Neural progenitor cell (in vitro differentiated cells): ENCODE results near the gene CXCL12. TPM values are rescaled to one million over a fixed set of nuclear protein-coding genes. Genes with fewer than 3 reads are reported as not detected.

Experiments used
- DNase-seq: peaks from one replicate; pipeline ENCODE4 v3.0.0-alpha.2; 2016; ENCODE audit warnings: low spot score
- H2AFZ ChIP-seq: fragments of 200-600 bp; sonication (generic); replicated peaks from 2 replicates; pipeline ENCODE4 v1.6.1; 2016; ENCODE audit warnings: antibody characterized with exemption
- H3F3A ChIP-seq: fragments of 200-600 bp; sonication (generic); 2 replicates; pipeline ENCODE4 v1.6.1; 2016; ENCODE audit warnings: antibody characterized with exemption, low read depth
- H3K27ac ChIP-seq: fragments of 200-600 bp; sonication (generic); 2 replicates; pipeline ENCODE4 v1.5.1; 2016; ENCODE audit warnings: mild to moderate bottlenecking
- H3K27me3 ChIP-seq: fragments of 200-600 bp; sonication (generic); 2 replicates; pipeline ENCODE4 v1.6.1; 2016; ENCODE audit warnings: mild to moderate bottlenecking, moderate library complexity
- H3K36me3 ChIP-seq: fragments of 200-600 bp; sonication (generic); 2 replicates; pipeline ENCODE4 v1.5.1; 2016
- H3K4me1 ChIP-seq: fragments of 200-600 bp; sonication (generic); 2 replicates; pipeline ENCODE4 v1.6.1; 2016; ENCODE audit warnings: mixed run types
- H3K4me2 ChIP-seq: fragments of 200-600 bp; sonication (generic); 2 replicates; pipeline ENCODE4 v1.6.1; 2016
- H3K4me3 ChIP-seq: fragments of 200-600 bp; sonication (generic); 2 replicates; pipeline ENCODE4 v1.5.1; 2016
- H3K79me2 ChIP-seq: fragments of 200-600 bp; sonication (generic); 2 replicates; pipeline ENCODE4 v1.6.1; 2016; ENCODE audit warnings: low read depth
- H3K9ac ChIP-seq: fragments of 200-600 bp; sonication (generic); 2 replicates; pipeline ENCODE4 v1.6.1; 2016
- H3K9me3 ChIP-seq: fragments of 200-600 bp; sonication (generic); 2 replicates; pipeline ENCODE4 v1.5.1; 2016; ENCODE audit warnings: low read depth
- H4K20me1 ChIP-seq: fragments of 200-600 bp; sonication (generic); 2 replicates; pipeline ENCODE4 v1.6.1; 2016; ENCODE audit warnings: low read depth
- H3K27ac Mint-ChIP-seq: 3 replicates; pipeline ENCODE4 v1.8.0; 2021; ENCODE audit warnings: mixed read lengths
- H3K27me3 Mint-ChIP-seq: 2 replicates; pipeline ENCODE4 v1.8.0; 2022; ENCODE audit warnings: low read depth, mild to moderate bottlenecking, inconsistent platforms, moderate library complexity, mixed read lengths; ENCODE audit not compliant: insufficient read depth
- H3K36me3 Mint-ChIP-seq: 3 replicates; pipeline ENCODE4 v1.8.0; 2021; ENCODE audit warnings: mixed read lengths
- H3K4me1 Mint-ChIP-seq: 3 replicates; pipeline ENCODE4 v1.8.0; 2021; ENCODE audit warnings: mixed read lengths
- H3K4me3 Mint-ChIP-seq: 3 replicates; pipeline ENCODE4 v1.8.0; 2021; ENCODE audit warnings: mild to moderate bottlenecking, moderate library complexity, mixed read lengths
- H3K9me3 Mint-ChIP-seq: 3 replicates; pipeline ENCODE4 v1.8.0; 2020; ENCODE audit warnings: mixed read lengths
- CTCF ChIP-seq: fragments of 200-600 bp; sonication (generic); IDR thresholded peaks from 2 replicates; pipeline ENCODE4 v1.5.1; 2017; ENCODE audit warnings: antibody characterized with exemption, mild to moderate bottlenecking
- EZH2 ChIP-seq: fragments of 200-600 bp; sonication (generic); IDR thresholded peaks from 2 replicates; pipeline ENCODE4 v1.6.1; 2017; ENCODE audit warnings: antibody characterized with exemption, mild to moderate bottlenecking, moderate library complexity
- EZH2phosphoT487 ChIP-seq: fragments of 200-600 bp; sonication (generic); IDR thresholded peaks from 2 replicates; pipeline ENCODE4 v1.6.1; 2017; ENCODE audit warnings: antibody characterized with exemption
- total RNA-seq: library from RNA; depleted of rRNA; stranded (reverse); fragments of >200 nt; gene quantifications from 2 replicates; pipeline ENCODE4 v1.2.3, GENCODE V29; 2015; ENCODE audit warnings: low replicate concordance

CXCL12 gene
- total RNA-seq, 1 donor from 2014 or later = 0.09 TPM

- no peaks in the 10 kb centered on the region for H3K36me3 Mint-ChIP-seq
- Histone ChIP-seq H3K4me2 (no peak overlapping the region), H3K9ac (no peak overlapping the region), H3K27ac (no peak overlapping the region), H3K36me3 (no peaks in the 10 kb centered on the region), H2AFZ (no peak overlapping the region), H3K4me1 (peaks cover 28% of the 10 kb centered on the region), H4K20me1 (no peaks in the 10 kb centered on the region), H3K79me2 (no peaks in the 10 kb centered on the region), H3K9me3 (no peaks in the 10 kb centered on the region), H3K4me3 (no peak overlapping the region), H3K27me3 (no peaks in the 10 kb centered on the region), H3F3A (peaks cover 4% of the 10 kb centered on the region)
- no peak for DNase-seq
- peaks cover 15% of the 10 kb centered on the region for H3K4me1 Mint-ChIP-seq
- no peak for TF ChIP-seq EZH2phosphoT487
- TF ChIP-seq EZH2 = no peak
- no peak for TF ChIP-seq CTCF
- no peak overlapping the region for H3K4me3 Mint-ChIP-seq
- peaks cover 5% of the 10 kb centered on the region for H3K27me3 Mint-ChIP-seq
- no peak overlapping the region for H3K27ac Mint-ChIP-seq
- peaks cover 1% of the 10 kb centered on the region for H3K9me3 Mint-ChIP-seq
These were observed 11.4 kb downstream of the CXCL12 start for GRCh38 chr10:44373341-44373995.

- no peak overlapping the region for H3K27ac ChIP-seq
- H3K36me3 ChIP-seq = no peaks in the 10 kb centered on the region
- H3K9ac ChIP-seq = no peak overlapping the region
- no peaks in the 10 kb centered on the region for H3K9me3 ChIP-seq
- H3K4me1 ChIP-seq = peaks cover 22% of the 10 kb centered on the region
- Mint-ChIP-seq H3K9me3 (peaks cover 1% of the 10 kb centered on the region), H3K27ac (no peak overlapping the region), H3K36me3 (no peaks in the 10 kb centered on the region), H3K4me3 (no peak overlapping the region), H3K4me1 (peaks cover 10% of the 10 kb centered on the region), H3K27me3 (peaks cover 5% of the 10 kb centered on the region)
- no peaks in the 10 kb centered on the region for H4K20me1 ChIP-seq
- no peak overlapping the region for H3K4me2 ChIP-seq
- H2AFZ ChIP-seq = no peak overlapping the region
- DNase-seq = no peak
- no peaks in the 10 kb centered on the region for H3K27me3 ChIP-seq
- peaks cover 4% of the 10 kb centered on the region for H3F3A ChIP-seq
- no peak overlapping the region for H3K4me3 ChIP-seq
- no peaks in the 10 kb centered on the region for H3K79me2 ChIP-seq
- no peak for TF ChIP-seq EZH2phosphoT487
- TF ChIP-seq EZH2 = no peak
- TF ChIP-seq CTCF = no peak
These were observed 12.7 kb downstream of the CXCL12 start for GRCh38 chr10:44372181-44372580.

- H3K9me3 ChIP-seq = no peaks in the 10 kb centered on the region
- Mint-ChIP-seq H3K36me3 (no peaks in the 10 kb centered on the region), H3K4me1 (peaks cover 10% of the 10 kb centered on the region), H3K27ac (no peak overlapping the region), H3K4me3 (peak overlapping the region; percentile 18), H3K9me3 (peaks cover 1% of the 10 kb centered on the region), H3K27me3 (peaks cover 3% of the 10 kb centered on the region)
- H3K9ac ChIP-seq = no peak overlapping the region
- no peaks in the 10 kb centered on the region for H3K79me2 ChIP-seq
- peak overlapping the region; percentile 23 for H2AFZ ChIP-seq
- H3K4me1 ChIP-seq = peaks cover 22% of the 10 kb centered on the region
- DNase-seq = peak; percentile 38
- H3K27me3 ChIP-seq = no peaks in the 10 kb centered on the region
- H3F3A ChIP-seq = peaks cover 4% of the 10 kb centered on the region
- H4K20me1 ChIP-seq = no peaks in the 10 kb centered on the region
- no peak for TF ChIP-seq EZH2
- TF ChIP-seq EZH2phosphoT487 = no peak
- TF ChIP-seq CTCF = no peak
- no peak overlapping the region for H3K27ac ChIP-seq
- no peak overlapping the region for H3K4me3 ChIP-seq
- peak overlapping the region; percentile 60 for H3K4me2 ChIP-seq
- H3K36me3 ChIP-seq = no peaks in the 10 kb centered on the region
These were observed 14.1 kb downstream of the CXCL12 start for GRCh38 chr10:44370731-44371248.
